ENCODE results near the gene RBM8A. TPM values are rescaled to one million over a fixed set of nuclear protein-coding genes. Genes with fewer than 3 reads are reported as not detected.

Gene RBM8A
- total RNA-seq, 1 donor from 2014 or later, result 206 TPM

DNA sequence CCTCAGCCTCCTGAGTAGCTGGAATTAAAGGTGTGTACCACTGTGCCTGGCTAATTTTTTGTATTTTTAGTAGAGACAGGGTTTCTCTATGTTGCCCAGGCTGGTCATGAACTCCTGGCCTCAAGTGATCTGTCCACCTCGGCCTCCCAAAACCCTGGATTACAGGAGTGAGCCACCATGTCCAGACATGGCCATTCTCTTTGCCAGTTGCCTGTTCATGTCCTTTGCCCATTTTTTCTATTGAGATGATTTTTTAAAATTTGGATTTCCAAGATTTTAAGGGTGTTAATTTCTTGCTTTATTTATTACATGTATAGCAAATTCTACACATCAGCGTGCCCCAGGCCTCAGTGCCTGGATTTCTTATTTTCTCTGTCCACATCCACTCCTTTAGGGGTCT, 40.0 kb upstream of the RBM8A start:
- H3K27ac Mint-ChIP-seq (ENCODE audit: unreplicated experiment), result no peak overlapping the region
- peaks cover 7% of the 10 kb centered on the region for H3K27me3 Mint-ChIP-seq (ENCODE audit: unreplicated experiment)
- DNase-seq, result no peak
- H3K4me1 Mint-ChIP-seq (ENCODE audit: low read depth, unreplicated experiment), result peaks cover 14% of the 10 kb centered on the region
- H3K9me3 Mint-ChIP-seq (ENCODE audit: unreplicated experiment), result peaks cover 10% of the 10 kb centered on the region
- H3K36me3 Mint-ChIP-seq (ENCODE audit: unreplicated experiment), result no peaks in the 10 kb centered on the region
- H3K4me3 Mint-ChIP-seq (ENCODE audit: unreplicated experiment), result no peak overlapping the region
- TF ChIP-seq, protein P1, sequence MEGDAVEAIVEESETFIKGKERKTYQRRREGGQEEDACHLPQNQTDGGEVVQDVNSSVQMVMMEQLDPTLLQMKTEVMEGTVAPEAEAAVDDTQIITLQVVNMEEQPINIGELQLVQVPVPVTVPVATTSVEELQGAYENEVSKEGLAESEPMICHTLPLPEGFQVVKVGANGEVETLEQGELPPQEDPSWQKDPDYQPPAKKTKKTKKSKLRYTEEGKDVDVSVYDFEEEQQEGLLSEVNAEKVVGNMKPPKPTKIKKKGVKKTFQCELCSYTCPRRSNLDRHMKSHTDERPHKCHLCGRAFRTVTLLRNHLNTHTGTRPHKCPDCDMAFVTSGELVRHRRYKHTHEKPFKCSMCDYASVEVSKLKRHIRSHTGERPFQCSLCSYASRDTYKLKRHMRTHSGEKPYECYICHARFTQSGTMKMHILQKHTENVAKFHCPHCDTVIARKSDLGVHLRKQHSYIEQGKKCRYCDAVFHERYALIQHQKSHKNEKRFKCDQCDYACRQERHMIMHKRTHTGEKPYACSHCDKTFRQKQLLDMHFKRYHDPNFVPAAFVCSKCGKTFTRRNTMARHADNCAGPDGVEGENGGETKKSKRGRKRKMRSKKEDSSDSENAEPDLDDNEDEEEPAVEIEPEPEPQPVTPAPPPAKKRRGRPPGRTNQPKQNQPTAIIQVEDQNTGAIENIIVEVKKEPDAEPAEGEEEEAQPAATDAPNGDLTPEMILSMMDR (IDR thresholded peaks at IDR 0.05; ENCODE audit: partially characterized antibody, unreplicated experiment), result no peak

DNA sequence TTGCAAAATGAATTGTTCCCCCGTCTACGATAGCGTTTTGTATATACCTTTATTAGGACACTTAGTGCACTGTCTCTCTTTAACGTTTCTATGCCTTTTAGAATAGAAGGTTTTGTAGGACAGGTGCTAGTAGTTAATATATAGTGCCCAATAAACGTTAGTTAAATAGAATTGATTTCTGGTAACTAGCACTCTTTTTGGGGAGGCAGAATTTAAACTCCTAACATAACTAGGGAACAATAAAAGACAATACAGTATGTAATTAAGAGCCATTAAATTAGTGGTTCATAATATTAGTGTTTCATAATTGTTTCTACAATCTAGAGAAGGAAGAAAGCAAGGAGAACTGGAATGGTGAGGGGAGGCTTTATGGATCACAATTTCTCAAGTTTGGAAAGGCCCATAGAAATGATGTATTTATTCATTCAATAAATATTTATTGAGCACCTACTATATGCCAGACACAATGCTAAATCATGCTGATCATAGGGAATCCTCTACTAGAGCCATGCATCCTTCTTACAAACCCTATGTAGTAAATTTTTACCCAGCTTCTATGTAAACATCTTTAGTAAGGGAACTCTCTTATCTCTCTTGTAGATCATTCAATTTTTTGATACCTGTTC, 37.9 kb upstream of the RBM8A start:
- Mint-ChIP-seq H3K4me3 (ENCODE audit: unreplicated experiment) (peak overlapping the region; percentile 92), H3K4me1 (ENCODE audit: low read depth, unreplicated experiment) (peaks cover 16% of the 10 kb centered on the region), H3K9me3 (ENCODE audit: unreplicated experiment) (peaks cover 8% of the 10 kb centered on the region), H3K27me3 (ENCODE audit: unreplicated experiment) (peaks cover 9% of the 10 kb centered on the region), H3K36me3 (ENCODE audit: unreplicated experiment) (no peaks in the 10 kb centered on the region), H3K27ac (ENCODE audit: unreplicated experiment) (peak overlapping the region; percentile 88)
- TF ChIP-seq, protein P1 (IDR thresholded peaks at IDR 0.05; ENCODE audit: partially characterized antibody, unreplicated experiment), result no peak
- no peak for DNase-seq

DNA sequence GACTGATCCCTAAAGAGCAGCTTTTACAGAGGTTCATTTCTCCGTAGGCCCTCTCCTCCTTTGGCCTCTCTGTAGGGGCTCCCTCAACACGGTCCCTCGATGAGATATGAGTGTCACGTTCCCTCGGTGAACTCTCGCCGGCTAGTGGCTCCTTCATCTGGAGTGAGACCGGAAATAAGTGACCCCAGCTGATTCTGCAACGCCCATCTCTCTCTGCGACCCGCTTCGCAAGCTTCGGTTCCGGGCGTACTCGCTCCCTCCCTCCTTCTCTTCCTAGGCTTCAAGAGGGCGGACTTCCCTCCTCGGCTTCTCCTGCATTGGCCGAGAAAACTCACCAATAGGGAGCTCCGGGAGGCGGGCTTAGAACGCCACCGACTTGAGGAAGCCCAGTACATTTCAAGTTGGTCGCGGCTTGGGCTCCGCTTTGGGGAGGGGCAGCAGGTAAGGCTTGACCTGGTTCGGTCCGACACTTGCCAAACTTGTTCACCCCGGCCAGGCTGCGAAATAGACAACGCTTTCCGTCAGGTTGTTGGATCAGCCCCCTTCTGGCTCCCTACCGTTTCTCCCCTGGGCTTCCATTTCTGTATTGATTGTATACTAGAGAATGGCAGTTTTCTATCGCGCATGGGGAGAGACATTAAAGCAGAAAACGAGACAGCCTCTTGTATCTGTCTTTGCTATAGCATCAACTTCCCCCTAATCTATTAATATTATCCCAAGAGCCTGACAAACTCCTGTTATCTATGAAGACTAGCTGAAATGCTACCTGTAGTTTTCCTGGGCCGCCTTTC, 37.2 kb upstream of the RBM8A start, which contains the start of the genes ANKRD34A and POLR3GL:
Gene ANKRD34A (minus strand): TSS at position 248 of the 791 bp plus-strand sequence. CDS start 2,816 bp downstream, outside the sequence.
Gene POLR3GL (plus strand): TSS at position 363 of the 791 bp plus-strand sequence. CDS start 10,176 bp downstream, outside the sequence.
- Mint-ChIP-seq H3K4me3 (ENCODE audit: unreplicated experiment) (peak within 1 kb of the TSS; percentile 92), H3K36me3 (ENCODE audit: unreplicated experiment) (no peaks in the 10 kb centered on the region), H3K27ac (ENCODE audit: unreplicated experiment) (peak within 1 kb of the TSS; percentile 88), H3K4me1 (ENCODE audit: low read depth, unreplicated experiment) (peaks cover 18% of the 10 kb centered on the region), H3K9me3 (ENCODE audit: unreplicated experiment) (peaks cover 11% of the 10 kb centered on the region), H3K27me3 (ENCODE audit: unreplicated experiment) (peaks cover 11% of the 10 kb centered on the region)
- TF ChIP-seq, protein P1 (IDR thresholded peaks at IDR 0.05; ENCODE audit: partially characterized antibody, unreplicated experiment), result no peak
- peak; percentile 88 for DNase-seq

DNA sequence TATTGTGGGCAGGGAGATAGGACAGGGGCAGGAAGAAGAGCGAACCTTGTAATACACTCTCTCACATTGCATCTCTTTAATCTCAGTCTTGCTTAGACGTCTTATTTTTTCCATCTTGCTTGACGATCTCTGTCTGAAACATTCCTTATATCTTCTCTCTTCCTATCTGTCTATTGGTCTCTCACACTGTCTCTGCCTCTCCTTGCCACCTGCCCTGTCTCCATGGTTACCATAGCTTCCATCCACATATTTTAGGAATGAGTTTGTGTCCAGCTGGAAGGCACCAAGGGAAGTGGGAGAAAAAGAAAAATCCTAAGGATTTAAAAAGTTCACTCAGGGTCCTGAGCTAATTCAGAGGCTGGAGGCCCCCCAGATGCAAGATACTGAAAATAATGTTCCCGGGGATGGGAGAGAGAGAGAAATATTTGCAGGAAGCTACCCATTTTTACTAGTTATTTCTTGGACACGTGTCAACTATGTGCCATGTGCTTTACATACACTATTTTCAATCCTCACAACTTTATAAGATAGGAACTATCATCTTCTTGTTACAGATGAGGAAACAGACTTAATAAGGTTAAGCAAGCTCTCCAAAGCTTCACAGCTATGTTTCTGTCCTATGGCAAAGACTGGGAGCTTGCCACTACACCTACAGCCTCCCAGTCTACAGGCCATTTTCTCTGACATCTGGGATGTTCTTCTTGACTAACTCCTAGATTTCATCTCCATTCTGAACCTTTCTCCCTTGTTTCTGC, 36.2 kb upstream of the RBM8A start:
- peak overlapping the region; percentile 88 for H3K27ac Mint-ChIP-seq (ENCODE audit: unreplicated experiment)
- H3K9me3 Mint-ChIP-seq (ENCODE audit: unreplicated experiment), result peaks cover 16% of the 10 kb centered on the region
- peaks cover 13% of the 10 kb centered on the region for H3K27me3 Mint-ChIP-seq (ENCODE audit: unreplicated experiment)
- no peaks in the 10 kb centered on the region for H3K36me3 Mint-ChIP-seq (ENCODE audit: unreplicated experiment)
- DNase-seq, result no peak
- TF ChIP-seq, protein P1 (IDR thresholded peaks at IDR 0.05; ENCODE audit: partially characterized antibody, unreplicated experiment), result no peak
- peak overlapping the region; percentile 92 for H3K4me3 Mint-ChIP-seq (ENCODE audit: unreplicated experiment)
- H3K4me1 Mint-ChIP-seq (ENCODE audit: low read depth, unreplicated experiment), result peaks cover 21% of the 10 kb centered on the region
